ENCODE measurements around the gene TMEM30B.

TMEM30B gene

DNA sequence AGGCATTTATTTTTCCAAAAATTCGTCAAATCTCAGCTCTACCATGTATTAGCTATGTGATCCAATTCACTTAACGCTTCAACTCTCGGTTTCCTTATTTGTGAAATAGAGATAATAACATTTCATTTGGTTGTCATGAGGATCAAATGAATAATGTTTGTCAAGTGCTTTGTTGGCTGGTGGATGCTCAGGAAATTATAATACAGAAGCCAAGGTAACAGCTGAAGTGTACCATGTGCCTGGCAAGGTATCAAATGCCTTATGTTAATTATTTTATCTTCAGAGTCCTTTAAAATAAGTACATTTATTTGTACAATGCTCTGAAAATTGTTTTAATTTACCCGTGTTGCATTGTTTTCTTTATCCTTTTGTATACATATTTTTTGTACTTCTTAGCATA, 34.2 kb upstream of the TMEM30B start:
- TF ChIP-seq, protein P1, sequence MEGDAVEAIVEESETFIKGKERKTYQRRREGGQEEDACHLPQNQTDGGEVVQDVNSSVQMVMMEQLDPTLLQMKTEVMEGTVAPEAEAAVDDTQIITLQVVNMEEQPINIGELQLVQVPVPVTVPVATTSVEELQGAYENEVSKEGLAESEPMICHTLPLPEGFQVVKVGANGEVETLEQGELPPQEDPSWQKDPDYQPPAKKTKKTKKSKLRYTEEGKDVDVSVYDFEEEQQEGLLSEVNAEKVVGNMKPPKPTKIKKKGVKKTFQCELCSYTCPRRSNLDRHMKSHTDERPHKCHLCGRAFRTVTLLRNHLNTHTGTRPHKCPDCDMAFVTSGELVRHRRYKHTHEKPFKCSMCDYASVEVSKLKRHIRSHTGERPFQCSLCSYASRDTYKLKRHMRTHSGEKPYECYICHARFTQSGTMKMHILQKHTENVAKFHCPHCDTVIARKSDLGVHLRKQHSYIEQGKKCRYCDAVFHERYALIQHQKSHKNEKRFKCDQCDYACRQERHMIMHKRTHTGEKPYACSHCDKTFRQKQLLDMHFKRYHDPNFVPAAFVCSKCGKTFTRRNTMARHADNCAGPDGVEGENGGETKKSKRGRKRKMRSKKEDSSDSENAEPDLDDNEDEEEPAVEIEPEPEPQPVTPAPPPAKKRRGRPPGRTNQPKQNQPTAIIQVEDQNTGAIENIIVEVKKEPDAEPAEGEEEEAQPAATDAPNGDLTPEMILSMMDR (IDR thresholded peaks at IDR 0.05) = no peak

DNA sequence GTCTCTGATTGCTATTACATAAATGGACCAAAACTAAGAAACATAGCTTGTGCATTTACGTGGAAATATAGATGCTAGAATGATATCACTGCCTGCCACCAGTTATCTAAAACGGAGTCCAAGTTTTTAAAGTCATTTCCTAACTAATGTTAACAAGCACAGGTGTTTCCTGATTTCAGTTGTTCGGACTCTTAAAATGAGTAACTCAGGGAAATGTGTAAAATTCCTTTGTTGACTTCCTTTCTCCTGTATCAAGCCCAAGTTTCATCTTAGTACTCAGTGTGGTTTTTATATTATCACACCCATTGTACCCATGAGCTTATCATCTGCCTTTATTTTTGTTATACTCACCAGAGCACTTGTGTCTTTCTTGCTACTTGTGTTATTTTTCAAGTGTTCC, 27.1 kb upstream of the TMEM30B start:
- TF ChIP-seq, protein P1 (IDR thresholded peaks at IDR 0.05) = no peak

DNA sequence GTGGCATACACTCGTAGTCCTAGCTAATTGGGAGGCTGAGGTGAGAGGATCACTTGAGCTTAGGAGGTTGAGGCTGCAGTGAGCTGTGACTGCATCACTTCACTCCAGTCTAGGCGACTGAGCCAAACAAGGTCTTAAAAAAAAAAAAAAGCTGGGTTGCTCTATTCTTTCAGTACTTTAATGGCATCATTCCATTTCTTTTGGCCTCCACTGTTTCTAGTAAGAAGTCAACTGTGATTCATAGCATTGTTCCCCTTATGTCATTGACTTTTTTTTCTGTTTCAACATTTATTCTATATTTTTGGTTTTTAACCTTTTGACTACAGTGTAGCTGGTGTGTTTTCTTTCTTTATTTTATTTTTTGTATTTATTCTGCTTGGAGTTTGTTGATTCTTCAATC, 23.6 kb upstream of the TMEM30B start:
- TF ChIP-seq, protein P1 (IDR thresholded peaks at IDR 0.05) = no peak

DNA sequence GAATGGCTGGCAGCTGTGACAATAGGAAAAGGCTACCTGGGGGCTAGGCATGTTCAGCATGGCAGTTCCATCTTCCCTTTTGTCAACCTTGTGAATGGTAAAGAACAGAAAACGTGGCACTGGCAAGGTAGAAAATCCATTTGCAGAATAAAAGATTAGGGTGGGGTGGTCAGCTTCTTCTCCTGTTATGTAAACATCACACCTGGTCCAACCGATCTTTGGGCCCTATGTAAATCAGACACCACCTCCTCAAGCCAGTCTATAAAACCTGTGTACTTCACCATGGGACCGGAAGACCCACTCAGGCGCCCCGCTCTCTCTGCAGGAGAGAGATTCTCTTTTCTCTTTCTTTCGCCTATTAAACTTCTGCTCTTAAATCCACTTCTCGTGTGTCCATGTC, 19.6 kb upstream of the TMEM30B start:
- TF ChIP-seq, protein P1 (IDR thresholded peaks at IDR 0.05) = no peak

DNA sequence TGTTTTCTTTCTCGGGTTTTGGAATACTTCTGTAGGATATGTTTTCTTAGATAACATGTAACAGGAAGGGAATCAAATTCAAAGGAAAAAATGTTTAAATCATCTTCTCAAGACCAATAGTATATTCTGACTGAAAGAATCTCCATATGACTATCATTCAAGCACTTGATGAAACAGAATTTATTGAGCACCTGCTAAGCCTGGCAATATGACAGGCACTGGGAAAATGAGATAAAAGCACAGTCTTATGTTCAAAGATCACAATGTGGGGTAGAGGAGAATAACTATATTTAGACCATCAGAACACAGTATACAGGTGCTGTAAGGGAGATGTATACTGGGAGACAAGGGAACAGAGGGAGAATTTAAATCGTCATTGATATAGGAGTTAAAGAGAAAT, 19.1 kb upstream of the TMEM30B start:
- TF ChIP-seq, protein P1 (IDR thresholded peaks at IDR 0.05) = no peak

DNA sequence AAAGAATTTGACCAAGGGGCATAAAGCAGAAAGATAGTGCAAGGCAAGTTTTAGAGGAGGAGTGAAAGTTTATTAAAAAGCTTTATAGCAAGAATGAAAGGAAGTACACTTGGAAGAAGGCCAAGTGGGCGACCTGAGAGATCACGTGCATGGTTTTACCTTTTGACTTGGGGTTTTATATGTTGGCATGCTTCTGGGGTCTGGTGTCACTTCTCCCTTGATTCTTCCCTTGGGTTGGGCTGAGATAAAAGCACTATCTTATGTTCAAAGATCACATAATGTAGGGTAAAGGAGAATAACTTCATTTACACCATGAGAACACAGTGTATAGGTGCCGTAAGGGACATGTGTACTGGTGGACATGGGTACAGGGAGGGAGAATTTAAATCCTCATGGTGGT, 17.7 kb upstream of the TMEM30B start:
- TF ChIP-seq, protein P1 (IDR thresholded peaks at IDR 0.05) = no peak

DNA sequence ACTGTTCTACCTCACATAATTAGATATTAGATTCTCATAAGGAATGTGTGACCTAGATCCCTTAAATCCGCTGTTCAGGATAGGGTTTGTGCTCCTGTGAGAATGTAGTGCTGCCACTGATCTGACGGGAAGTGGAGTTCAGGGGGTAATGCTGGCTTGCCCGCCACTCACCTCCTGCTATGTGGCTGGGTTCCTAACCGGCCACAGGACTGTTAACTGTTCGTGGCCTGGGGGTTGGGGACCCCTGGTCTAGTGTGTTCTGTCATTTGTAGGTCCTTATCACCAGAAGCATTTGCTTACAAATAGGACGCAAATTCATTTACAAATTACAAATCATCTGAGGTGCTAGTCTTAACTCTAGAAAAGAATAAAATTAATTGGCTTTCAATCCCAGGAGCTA, 16.4 kb upstream of the TMEM30B start:
- TF ChIP-seq, protein P1 (IDR thresholded peaks at IDR 0.05) = no peak

DNA sequence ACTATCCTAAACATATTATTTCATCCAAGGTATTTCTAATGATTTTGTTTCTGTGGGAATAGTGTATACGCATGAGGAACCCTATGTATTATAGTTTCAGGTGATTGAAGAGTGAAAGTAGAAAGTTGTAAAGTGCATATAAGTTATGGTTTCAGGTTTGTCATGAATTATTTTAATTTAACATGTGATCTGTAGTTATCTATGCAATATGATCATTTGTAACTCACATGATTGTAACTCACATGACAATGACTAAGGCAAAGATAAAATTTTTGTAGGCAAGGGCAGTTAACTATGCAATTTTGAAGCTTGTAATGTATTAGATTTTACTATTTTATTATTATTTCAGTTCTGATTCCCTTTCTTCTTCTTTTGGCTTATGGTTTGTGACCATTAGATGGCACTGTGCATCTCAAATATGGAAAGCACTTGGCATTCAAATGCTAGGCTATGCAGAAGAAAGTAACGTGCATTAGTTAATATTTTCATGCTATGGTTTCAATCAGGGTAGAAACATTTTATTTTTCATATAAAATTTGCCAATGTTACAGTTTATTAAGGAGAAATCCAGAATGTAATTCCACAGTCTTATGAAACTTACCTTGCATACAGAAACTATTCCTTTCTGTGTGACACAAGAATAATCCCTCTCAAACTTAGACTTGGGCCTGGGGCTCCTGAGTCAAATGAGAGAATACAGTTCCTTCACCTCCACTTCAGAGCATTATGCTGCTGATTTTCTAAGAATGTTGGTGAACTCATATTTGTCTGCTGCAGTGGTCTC, 15.8 kb upstream of the TMEM30B start:
- TF ChIP-seq, protein P1 (IDR thresholded peaks at IDR 0.05) = peak; percentile 78
